Keratinocyte (primary cell): ENCODE results near the gene FMNL3.

Experiments used
- CTCF ChIP-seq, 3 experiments: IDR thresholded peaks in 1 of 3; conservative IDR thresholded peaks in 1 of 3; optimal IDR thresholded peaks in 1 of 3; 2 replicates in 2 of 3; 3 replicates in 1 of 3; pipeline versions ENCODE3 to v1.5.1; 2011; ENCODE audit warnings: low read length in 3 of 3, mild to moderate bottlenecking in 3 of 3, moderate library complexity in 2 of 3, control low read depth in 1 of 3, inconsistent platforms in 1 of 3; ENCODE audit not compliant: insufficient read depth in 2 of 3; ENCODE audit errors: extremely low read depth in 1 of 3
- EZH2 ChIP-seq: IDR thresholded peaks from one replicate; pipeline ENCODE4 v1.6.1; 2012; ENCODE audit warnings: inconsistent platforms, mild to moderate bottlenecking, low read length, moderate library complexity

- TF ChIP-seq EZH2 (no peak), CTCF (optimal IDR thresholded peaks at IDR 0.05 in 1 of 3, IDR thresholded peaks at IDR 0.05 in 1 of 3, conservative IDR thresholded peaks at IDR 0.05 in 1 of 3; ENCODE audit: extremely low read depth in 1 of 3, insufficient read depth in 2 of 3, low read length in 3 of 3) (no peak)
Observed at GRCh38 chr12:49733219-49734017, 26.2 kb upstream of the FMNL3 start.
